ENCODE results near the gene ENTHD1.

DNA sequence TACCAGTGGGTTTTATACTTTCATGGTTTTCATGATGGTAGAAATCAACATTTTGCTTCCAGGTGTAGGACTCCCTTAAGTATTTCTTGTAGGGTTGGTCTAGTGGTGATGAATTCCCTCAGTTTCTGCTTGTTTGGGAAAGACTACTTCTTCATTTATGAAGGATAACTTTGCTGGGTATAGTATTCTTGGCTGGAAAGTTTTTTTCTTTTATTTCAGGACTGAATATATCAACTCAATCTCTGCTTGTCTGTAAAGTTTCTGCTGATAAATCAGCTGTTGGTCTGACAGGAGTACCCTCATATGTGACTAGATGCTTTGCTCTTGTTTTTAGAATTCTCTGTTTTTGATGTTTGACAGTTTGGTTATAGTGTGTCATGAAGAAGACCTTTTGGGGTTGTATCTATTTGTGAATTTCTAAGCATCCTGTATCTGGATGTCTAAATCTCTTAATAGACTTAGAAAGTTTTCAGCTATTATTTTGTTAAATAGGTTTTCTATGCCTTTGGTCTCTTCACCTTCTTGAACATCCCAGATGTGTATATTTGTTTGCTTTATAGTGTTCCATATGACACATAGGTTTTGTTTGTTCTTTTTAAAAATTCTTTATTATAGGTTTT, 95.9 kb downstream of the ENTHD1 start:
- TF ChIP-seq, protein P1, sequence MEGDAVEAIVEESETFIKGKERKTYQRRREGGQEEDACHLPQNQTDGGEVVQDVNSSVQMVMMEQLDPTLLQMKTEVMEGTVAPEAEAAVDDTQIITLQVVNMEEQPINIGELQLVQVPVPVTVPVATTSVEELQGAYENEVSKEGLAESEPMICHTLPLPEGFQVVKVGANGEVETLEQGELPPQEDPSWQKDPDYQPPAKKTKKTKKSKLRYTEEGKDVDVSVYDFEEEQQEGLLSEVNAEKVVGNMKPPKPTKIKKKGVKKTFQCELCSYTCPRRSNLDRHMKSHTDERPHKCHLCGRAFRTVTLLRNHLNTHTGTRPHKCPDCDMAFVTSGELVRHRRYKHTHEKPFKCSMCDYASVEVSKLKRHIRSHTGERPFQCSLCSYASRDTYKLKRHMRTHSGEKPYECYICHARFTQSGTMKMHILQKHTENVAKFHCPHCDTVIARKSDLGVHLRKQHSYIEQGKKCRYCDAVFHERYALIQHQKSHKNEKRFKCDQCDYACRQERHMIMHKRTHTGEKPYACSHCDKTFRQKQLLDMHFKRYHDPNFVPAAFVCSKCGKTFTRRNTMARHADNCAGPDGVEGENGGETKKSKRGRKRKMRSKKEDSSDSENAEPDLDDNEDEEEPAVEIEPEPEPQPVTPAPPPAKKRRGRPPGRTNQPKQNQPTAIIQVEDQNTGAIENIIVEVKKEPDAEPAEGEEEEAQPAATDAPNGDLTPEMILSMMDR (IDR thresholded peaks at IDR 0.05) = no peak
- no peak for TF ChIP-seq EZH2phosphoT487 (IDR thresholded peaks at IDR 0.05)
- no peak for TF ChIP-seq EZH2 (IDR thresholded peaks at IDR 0.05)

All from neural progenitor cell (in vitro differentiated cells).